Thyroid gland (tissue), 4 donors: Measurements from ENCODE around the gene CCDC85B. TPM values are rescaled to one million over a fixed set of nuclear protein-coding genes. Genes with fewer than 3 reads are reported as not detected.
A peak's percentile ranks its signal among the peaks of the same experiment; 100 is the strongest.

Experiments used
- DNase-seq, 2 donors: peaks; one replicate each; pipeline ENCODE4 v3.0.0-alpha.2; 2019
- H3K27ac ChIP-seq, 3 donors: fragments of 200-600 bp; sonication (generic); 1 replicate in 2 of 3; 2 replicates in 1 of 3; pipeline ENCODE4 v1.5.1; 2016 to 2019; ENCODE audit warnings: mild to moderate bottlenecking in 1 of 3, moderate library complexity in 1 of 3
- H3K27me3 ChIP-seq: fragments of 200-600 bp; sonication (generic); one replicate; pipeline ENCODE4 v1.5.1; 2019
- H3K36me3 ChIP-seq, 2 donors: fragments of 200-600 bp; sonication (generic); one replicate each; pipeline ENCODE4 v1.5.1; 2016 to 2019
- H3K4me1 ChIP-seq, 2 donors: fragments of 200-600 bp; sonication (generic); one replicate each; pipeline ENCODE4 v1.5.1; 2017 to 2019
- H3K4me3 ChIP-seq, 3 donors: fragments of 200-600 bp; sonication (generic); replicated peaks in 1 of 3; 1 replicate in 2 of 3; 2 replicates in 1 of 3; pipeline ENCODE4 v1.5.1; 2016; ENCODE audit warnings: mild to moderate bottlenecking in 1 of 3
- H3K9me3 ChIP-seq: fragments of 200-600 bp; sonication (generic); one replicate; pipeline ENCODE4 v1.5.1; 2017
- POLR2A ChIP-seq, 2 donors: fragments of 450-650 bp; IDR thresholded peaks; one replicate each; pipeline ENCODE4 v1.6.1; 2017; ENCODE audit warnings: antibody characterized with exemption in 2 of 2, mild to moderate bottlenecking in 2 of 2, moderate library complexity in 1 of 2
- WGBS, 2 donors: methylation state at CpG; one replicate each; pipeline ENCODE4 v1.1.5; 2017; 5-methylcytosine and 5-hydroxymethylcytosine counted together
- intact Hi-C: fragments of 100-400 bp; cut with DNase I; formaldehyde crosslinking; loops from one replicate; pipeline ENCODE4 v1.15.1; 2023
- total RNA-seq, 4 donors: library from RNA; depleted of rRNA; stranded (reverse); fragments of >200 nt; gene quantifications; one replicate each; pipeline ENCODE4 v1.2.3, GENCODE V29; 2016
- TF ChIP-seq, protein P1 (sequence below), 6 experiments: fragments of 200-600 bp in 3 of 6; fragments of 450-650 bp in 3 of 6; sonication (generic) in 3 of 6; IDR thresholded peaks; one replicate each; pipeline ENCODE4 v1.5.1; 2016 to 2019; ENCODE audit warnings: antibody characterized with exemption in 6 of 6, mild to moderate bottlenecking in 2 of 6, inconsistent platforms in 1 of 6, moderate library complexity in 1 of 6

The CCDC85B gene
- total RNA-seq, 4 donors from 2014 or later: 29.8 to 73.8 (median 42.9) TPM

- peaks cover 22 to 44% of the 10 kb centered on the region in 2 donors for H3K4me1 ChIP-seq
- peaks cover under 1% of the 10 kb centered on the region for H3K27me3 ChIP-seq
- WGBS, 2 donors: 75 to 81% methylated on average over 16 of the region's 16 CpGs
- no peaks in the 10 kb centered on the region for H3K9me3 ChIP-seq
- H3K36me3 ChIP-seq: no peaks in the 10 kb centered on the region
- H3K27ac ChIP-seq: peak overlapping the region; percentile 61 to 82 (median 62)
- no peak for DNase-seq
- H3K4me3 ChIP-seq: no peak overlapping the region
- intact Hi-C loops: no loop called here
- TF ChIP-seq POLR2A (IDR thresholded peaks at IDR 0.05): no peak
- TF ChIP-seq, protein P1, sequence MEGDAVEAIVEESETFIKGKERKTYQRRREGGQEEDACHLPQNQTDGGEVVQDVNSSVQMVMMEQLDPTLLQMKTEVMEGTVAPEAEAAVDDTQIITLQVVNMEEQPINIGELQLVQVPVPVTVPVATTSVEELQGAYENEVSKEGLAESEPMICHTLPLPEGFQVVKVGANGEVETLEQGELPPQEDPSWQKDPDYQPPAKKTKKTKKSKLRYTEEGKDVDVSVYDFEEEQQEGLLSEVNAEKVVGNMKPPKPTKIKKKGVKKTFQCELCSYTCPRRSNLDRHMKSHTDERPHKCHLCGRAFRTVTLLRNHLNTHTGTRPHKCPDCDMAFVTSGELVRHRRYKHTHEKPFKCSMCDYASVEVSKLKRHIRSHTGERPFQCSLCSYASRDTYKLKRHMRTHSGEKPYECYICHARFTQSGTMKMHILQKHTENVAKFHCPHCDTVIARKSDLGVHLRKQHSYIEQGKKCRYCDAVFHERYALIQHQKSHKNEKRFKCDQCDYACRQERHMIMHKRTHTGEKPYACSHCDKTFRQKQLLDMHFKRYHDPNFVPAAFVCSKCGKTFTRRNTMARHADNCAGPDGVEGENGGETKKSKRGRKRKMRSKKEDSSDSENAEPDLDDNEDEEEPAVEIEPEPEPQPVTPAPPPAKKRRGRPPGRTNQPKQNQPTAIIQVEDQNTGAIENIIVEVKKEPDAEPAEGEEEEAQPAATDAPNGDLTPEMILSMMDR (IDR thresholded peaks at IDR 0.05): no peak
Measured at GRCh38 chr11:65894034-65894591, 3.6 kb downstream of the CCDC85B start.

DNA sequence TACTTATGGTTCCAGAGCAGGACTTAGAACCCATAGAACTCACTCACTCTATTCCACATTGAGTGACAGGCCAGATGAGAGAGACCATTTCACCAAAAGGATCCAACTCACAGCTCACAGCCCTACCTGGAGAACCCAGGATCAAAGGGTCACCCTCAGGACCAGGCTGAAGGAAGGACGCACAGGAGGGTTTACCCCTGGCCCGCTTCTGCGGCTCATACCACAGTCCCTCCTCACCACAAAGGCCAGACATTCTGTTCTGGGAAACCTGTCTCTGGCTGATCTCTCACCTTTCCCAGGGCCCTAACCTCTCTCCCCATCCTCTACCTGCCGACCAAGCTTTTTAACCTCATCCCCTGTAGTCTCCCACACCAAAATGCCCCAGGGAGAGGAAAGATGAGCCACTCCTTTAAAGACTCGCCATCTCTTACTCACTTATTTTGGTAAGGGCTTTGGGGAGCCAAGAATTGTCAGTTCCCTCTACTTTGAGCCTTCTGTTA, 5.1 kb downstream of the CCDC85B start:
- no peak for DNase-seq
- no peak overlapping the region for H3K27ac ChIP-seq
- H3K36me3 ChIP-seq: no peaks in the 10 kb centered on the region
- H3K27me3 ChIP-seq: peaks cover 9% of the 10 kb centered on the region
- intact Hi-C loops: no loop called here
- no peaks in the 10 kb centered on the region for H3K9me3 ChIP-seq
- TF ChIP-seq POLR2A (IDR thresholded peaks at IDR 0.05): no peak
- TF ChIP-seq, protein P1 (IDR thresholded peaks at IDR 0.05): no peak
- H3K4me3 ChIP-seq: no peak overlapping the region
- 94% methylated on average over 5 of the region's 5 CpGs for WGBS, 2 donors
- peaks cover 22 to 43% of the 10 kb centered on the region in 2 donors for H3K4me1 ChIP-seq

DNA sequence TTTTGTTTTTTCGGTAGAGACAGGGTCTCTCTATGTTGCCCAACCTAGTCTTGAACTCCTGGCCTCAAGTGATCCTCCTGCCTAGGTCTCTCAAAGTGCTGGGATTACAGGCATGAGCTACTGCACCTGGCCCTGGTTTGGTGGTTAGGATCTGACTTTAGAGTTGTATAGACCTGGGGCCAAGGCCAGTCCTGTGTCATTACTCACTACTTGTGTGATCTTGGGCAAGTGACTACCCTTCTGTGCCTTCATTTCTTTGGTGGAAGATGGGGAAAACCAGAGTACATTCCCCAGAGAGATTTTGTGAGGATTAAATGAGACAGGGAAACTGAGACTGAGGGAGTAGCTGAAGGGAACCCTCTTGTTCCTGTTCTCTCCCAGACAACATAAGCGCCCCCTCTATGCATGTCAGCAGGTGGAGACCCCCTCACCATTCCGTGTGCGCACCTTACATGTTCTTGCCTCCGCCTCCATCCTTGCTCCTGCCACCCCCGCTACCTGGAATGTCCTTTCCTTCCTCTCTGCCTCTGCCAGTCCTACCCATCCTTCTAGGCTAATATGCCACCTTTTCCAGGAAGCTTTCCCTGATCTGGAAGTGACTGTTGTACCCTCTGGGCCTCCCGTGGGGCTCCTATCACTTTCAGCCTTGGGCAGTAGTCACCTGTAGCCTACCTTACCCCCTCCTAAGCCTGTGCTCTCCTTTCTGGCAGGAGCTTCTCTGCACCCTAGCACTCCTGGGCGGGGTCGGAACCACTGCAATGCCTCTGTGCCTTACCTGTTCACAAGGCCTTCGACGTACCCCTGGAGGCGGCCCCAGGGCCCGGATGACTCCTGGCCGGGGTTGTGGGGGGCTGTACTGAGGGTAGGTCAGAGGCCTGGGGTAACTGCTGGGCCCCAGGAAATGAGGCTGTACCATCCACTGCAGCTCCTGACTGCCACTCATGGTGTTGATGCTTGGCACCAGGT, 5.8 kb downstream of the CCDC85B start:
- no peaks in the 10 kb centered on the region for H3K36me3 ChIP-seq
- no peak for DNase-seq
- WGBS, 2 donors: 91 to 93% methylated on average over 14 of the region's 14 CpGs
- no peak overlapping the region for H3K4me3 ChIP-seq
- H3K27ac ChIP-seq: no peak overlapping the region
- intact Hi-C loops: no loop called here
- H3K27me3 ChIP-seq: peaks cover 9% of the 10 kb centered on the region
- no peak for TF ChIP-seq POLR2A (IDR thresholded peaks at IDR 0.05)
- TF ChIP-seq, protein P1 (IDR thresholded peaks at IDR 0.05): no peak
- peaks cover 21 to 39% of the 10 kb centered on the region in 2 donors for H3K4me1 ChIP-seq
- no peaks in the 10 kb centered on the region for H3K9me3 ChIP-seq

DNA sequence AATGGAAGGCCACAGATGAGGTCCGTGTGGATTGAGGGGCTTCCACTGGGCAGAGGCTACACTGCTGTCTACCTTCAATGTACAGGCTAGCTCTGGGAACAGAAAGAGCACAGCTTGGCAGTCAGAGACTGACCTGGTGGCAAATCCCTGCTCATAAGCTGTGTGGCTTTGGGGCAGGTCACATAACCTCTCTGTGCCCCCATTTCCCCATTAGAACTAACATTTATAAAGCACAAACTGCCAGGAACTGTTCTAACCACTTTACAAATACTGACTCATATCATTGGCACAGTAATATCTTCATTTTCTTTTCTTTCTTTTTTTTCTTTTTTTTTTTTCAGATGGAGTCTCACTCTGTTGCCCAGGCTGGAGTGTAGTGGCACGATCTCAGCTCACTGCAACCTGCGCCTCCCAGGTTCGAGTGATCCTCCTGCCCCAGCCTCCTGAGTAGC, 6.6 kb downstream of the CCDC85B start:
- H3K4me1 ChIP-seq: peaks cover 15 to 32% of the 10 kb centered on the region in 2 donors

More for the DNA sequence above, 6.6 kb downstream of the CCDC85B start:
- TF ChIP-seq POLR2A (IDR thresholded peaks at IDR 0.05): no peak
- TF ChIP-seq, protein P1 (IDR thresholded peaks at IDR 0.05): no peak
- DNase-seq: no peak
- 92 to 93% methylated on average over 4 of the region's 4 CpGs for WGBS, 2 donors
- intact Hi-C loops: no loop called here
- H3K9me3 ChIP-seq: no peaks in the 10 kb centered on the region
- no peak overlapping the region for H3K27ac ChIP-seq
- H3K27me3 ChIP-seq: peaks cover 9% of the 10 kb centered on the region
- H3K4me3 ChIP-seq: no peak overlapping the region
- no peaks in the 10 kb centered on the region for H3K36me3 ChIP-seq
